Thyroid gland (tissue), 4 donors: Measurements from ENCODE around the gene PDE4B.

ENCODE experiments used
- POLR2A ChIP-seq, 2 donors: fragments of 450-650 bp; IDR thresholded peaks; one replicate each; pipeline ENCODE4 v1.6.1; 2017; ENCODE audit warnings: antibody characterized with exemption in 2 of 2, mild to moderate bottlenecking in 2 of 2, moderate library complexity in 1 of 2
- TF ChIP-seq, protein P1 (sequence below), 6 experiments: fragments of 200-600 bp in 3 of 6; fragments of 450-650 bp in 3 of 6; sonication (generic) in 3 of 6; IDR thresholded peaks; one replicate each; pipeline ENCODE4 v1.5.1; 2016 to 2019; ENCODE audit warnings: antibody characterized with exemption in 6 of 6, mild to moderate bottlenecking in 2 of 6, inconsistent platforms in 1 of 6, moderate library complexity in 1 of 6

DNA sequence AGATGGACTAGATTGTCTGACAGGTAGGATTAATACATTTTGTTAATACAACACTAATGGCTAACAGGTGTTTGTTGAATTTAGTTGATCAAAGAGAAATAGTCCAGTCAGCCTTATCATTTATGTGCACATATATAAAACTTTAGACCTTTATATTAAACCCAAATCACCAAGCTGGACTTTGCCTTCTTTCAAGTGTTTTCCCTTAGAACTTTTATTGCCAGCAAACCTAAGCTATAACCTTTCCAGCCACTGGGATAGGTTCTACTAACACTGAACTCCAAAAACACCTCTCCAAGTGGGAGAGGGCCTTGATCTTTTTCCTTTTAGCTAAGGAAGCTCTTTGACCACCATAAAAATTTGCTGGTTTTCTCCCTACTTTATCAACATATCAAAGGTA lies 345.9 kb downstream of the PDE4B start:
- TF ChIP-seq, protein P1, sequence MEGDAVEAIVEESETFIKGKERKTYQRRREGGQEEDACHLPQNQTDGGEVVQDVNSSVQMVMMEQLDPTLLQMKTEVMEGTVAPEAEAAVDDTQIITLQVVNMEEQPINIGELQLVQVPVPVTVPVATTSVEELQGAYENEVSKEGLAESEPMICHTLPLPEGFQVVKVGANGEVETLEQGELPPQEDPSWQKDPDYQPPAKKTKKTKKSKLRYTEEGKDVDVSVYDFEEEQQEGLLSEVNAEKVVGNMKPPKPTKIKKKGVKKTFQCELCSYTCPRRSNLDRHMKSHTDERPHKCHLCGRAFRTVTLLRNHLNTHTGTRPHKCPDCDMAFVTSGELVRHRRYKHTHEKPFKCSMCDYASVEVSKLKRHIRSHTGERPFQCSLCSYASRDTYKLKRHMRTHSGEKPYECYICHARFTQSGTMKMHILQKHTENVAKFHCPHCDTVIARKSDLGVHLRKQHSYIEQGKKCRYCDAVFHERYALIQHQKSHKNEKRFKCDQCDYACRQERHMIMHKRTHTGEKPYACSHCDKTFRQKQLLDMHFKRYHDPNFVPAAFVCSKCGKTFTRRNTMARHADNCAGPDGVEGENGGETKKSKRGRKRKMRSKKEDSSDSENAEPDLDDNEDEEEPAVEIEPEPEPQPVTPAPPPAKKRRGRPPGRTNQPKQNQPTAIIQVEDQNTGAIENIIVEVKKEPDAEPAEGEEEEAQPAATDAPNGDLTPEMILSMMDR (IDR thresholded peaks at IDR 0.05): no peak
- TF ChIP-seq POLR2A (IDR thresholded peaks at IDR 0.05): no peak
